K562 treated with DMSO at 1 percent for 4 hours (cell line): ENCODE data around the gene CLIC2. TPM values are rescaled to one million over a fixed set of nuclear protein-coding genes. Genes with fewer than 3 reads are reported as not detected.

Source experiments
- total RNA-seq: library from RNA; unstranded; fragments of 300-600 nt; gene quantifications from 2 replicates; pipeline ENCODE4 v1.2.3, GENCODE V29; 2022; ENCODE audit not compliant: insufficient read depth

Gene CLIC2
- 54.4 and 60.8 TPM in 2 replicates for total RNA-seq

DNA sequence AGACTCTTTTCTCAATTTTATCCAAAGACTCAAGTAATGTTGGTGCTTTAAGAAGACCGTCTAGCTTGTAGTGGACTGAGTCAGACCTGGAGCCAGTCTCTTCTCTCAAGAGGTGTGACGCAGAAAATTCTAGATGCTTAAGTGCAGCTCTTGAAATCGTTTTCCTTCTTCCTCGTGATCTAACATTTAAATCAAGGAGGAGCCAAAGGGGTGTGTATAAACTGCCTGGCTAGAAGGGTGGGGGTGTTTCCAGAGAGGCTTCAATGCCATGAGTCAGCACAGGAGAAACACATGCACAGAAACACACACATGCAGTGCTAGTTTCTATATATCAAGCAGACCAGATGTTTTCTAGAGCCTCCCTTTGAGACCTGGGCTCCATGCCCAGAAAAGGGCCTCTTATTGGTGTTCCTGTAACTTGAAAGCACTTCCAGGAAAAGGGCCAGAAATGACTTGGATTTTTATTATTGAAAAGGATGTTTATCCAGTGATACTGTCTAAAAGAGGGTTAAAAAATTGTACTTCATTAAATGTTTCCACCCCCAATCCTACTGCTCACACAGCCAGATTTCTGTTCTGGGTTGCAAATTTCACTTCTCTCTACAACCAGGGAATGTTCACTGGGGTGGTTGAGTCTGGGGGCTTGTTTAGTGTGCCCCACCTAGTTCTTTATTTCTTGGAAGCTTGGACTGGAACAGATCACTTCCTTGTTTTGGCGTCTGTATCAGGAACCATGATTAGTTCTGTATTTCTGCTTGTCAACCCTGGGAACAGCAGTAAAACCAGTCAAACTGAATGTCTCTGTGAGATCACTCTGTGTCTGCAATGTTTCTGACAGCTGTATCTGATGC, at the start of gene CLIC2:
TSS of gene CLIC2 (minus strand) at position 129 of the 851 bp plus-strand sequence. CDS start 187 bp downstream, outside the sequence.

GRCh38 chrX:155381843-155382528, 47.6 kb upstream of the CLIC2 start, which contains the start of gene F8A2:
Gene F8A2 (plus strand): TSS chrX:155382095. CDS start chrX:155382115, 20 bp downstream.

DNA sequence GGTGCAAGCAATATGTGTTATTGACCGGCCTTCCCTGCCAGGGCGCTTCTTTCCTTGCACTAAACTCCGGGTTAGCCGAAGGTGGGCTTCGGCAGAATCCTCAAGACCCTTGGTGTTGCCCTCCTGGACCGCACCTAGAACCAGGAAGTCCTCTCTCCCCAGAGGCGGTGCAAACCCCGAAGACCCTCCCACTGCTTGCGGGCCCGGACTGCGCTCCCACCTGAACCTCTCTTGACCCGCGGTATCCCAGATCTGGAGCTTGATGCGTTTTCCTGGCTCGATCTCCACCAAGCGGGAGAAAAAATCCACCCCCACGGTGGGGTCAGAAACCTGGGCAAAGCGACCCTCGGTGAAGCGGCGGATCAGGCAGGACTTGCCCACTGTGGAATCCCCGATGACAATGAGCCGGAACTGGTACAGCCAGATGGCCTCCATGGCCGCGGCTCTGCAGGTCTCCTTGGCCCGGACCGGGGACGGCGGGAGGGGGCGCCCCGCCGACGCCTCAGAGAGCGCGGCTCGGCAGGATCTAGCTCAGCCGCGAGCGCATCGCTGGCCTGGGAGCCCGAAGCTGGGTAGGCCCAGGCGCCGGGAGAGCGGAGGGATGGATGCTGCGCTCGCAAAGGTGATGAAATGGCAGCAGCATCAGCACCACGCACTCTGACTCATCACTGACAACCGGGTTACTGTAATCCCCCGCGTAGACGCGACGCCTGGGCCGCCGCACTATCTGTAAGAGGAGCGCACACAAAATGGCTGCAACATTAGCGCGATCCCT, 70.4 kb downstream of the CLIC2 start, which contains the start of gene RAB39B:
TSS of gene RAB39B (minus strand) at position 638 of the 775 bp plus-strand sequence. CDS start at position 435, 203 bp downstream.

Other genes starting within 250 kb of the CLIC2 start
- gene VBP1, start 118.2 kb downstream of the CLIC2 start, total RNA-seq, result 71.0 and 73.3 TPM in 2 replicates
- gene RAB39B, start 70.1 kb downstream of the CLIC2 start, total RNA-seq, result 0.16 TPM in 1 of 2 replicates, not detected in the other
- gene F8A2, start 47.5 kb upstream of the CLIC2 start, total RNA-seq, result not detected in 2 replicates
- not detected in 2 replicates for gene F8A3, start 124.0 kb upstream of the CLIC2 start, total RNA-seq